CD14-positive monocyte (primary cell): ENCODE measurements around the gene NBPF6. TPM values are rescaled to one million over a fixed set of nuclear protein-coding genes. Genes with fewer than 3 reads are reported as not detected.

Experiments
- DNase-seq, 3 donors: peaks; one replicate each; pipeline ENCODE4 v3.0.0-alpha.2; 2011 to 2022
- H2AFZ ChIP-seq: 2 replicates; pipeline ENCODE4 v1.6.0; 2012; ENCODE audit warnings: mild to moderate bottlenecking, low read depth, low read length, inconsistent platforms; ENCODE audit not compliant: insufficient read depth, poor library complexity, severe bottlenecking
- H3K27ac ChIP-seq, 2 donors: 1 replicate in 1 of 2; 2 replicates in 1 of 2; pipeline ENCODE4 v1.5.1; 2012 to 2013; ENCODE audit warnings: low read length in 2 of 2, control low read depth in 1 of 2, inconsistent platforms in 1 of 2, low read depth in 1 of 2, mild to moderate bottlenecking in 1 of 2
- H3K27me3 ChIP-seq, 2 donors: one replicate each; pipeline versions ENCODE4 v1.6.0 to v1.6.1; 2011 to 2013; ENCODE audit warnings: low read length in 2 of 2; ENCODE audit not compliant: control insufficient read depth in 2 of 2, insufficient read depth in 2 of 2
- H3K36me3 ChIP-seq, 2 donors: replicated peaks in 1 of 2; 1 replicate in 1 of 2; 2 replicates in 1 of 2; pipeline versions ENCODE4 v1.5.1 to v1.6.1; 2012 to 2013; ENCODE audit warnings: low read length in 2 of 2, control low read depth in 1 of 2, inconsistent platforms in 1 of 2, mild to moderate bottlenecking in 1 of 2; ENCODE audit not compliant: insufficient read depth in 2 of 2, control insufficient read depth in 1 of 2
- H3K4me1 ChIP-seq, 2 donors: 1 replicate in 1 of 2; 2 replicates in 1 of 2; pipeline versions ENCODE4 v1.5.1 to v1.6.1; 2012 to 2013; ENCODE audit warnings: low read length in 2 of 2, control low read depth in 1 of 2, inconsistent platforms in 1 of 2, mild to moderate bottlenecking in 1 of 2, moderate library complexity in 1 of 2; ENCODE audit not compliant: insufficient read depth in 2 of 2, control insufficient read depth in 1 of 2
- H3K4me2 ChIP-seq: replicated peaks from 2 replicates; pipeline ENCODE3; 2012; ENCODE audit warnings: low read length, moderate library complexity, mild to moderate bottlenecking; ENCODE audit not compliant: poor library complexity, severe bottlenecking; ENCODE audit errors: extremely low read depth
- H3K4me3 ChIP-seq, 3 experiments: fragments of 200-600 bp in 1 of 3; sonication (generic) in 1 of 3; replicated peaks in 1 of 3; 1 replicate in 2 of 3; 2 replicates in 1 of 3; pipeline ENCODE4 v1.5.1; 2011 to 2013; ENCODE audit warnings: low read length in 3 of 3, mild to moderate bottlenecking in 3 of 3, control low read depth in 2 of 3, low read depth in 2 of 3, inconsistent platforms in 1 of 3, moderate library complexity in 1 of 3
- H3K79me2 ChIP-seq: 2 replicates; pipeline ENCODE4 v1.6.0; 2012; ENCODE audit warnings: mild to moderate bottlenecking, control low read depth, inconsistent platforms, low read length, moderate library complexity; ENCODE audit not compliant: insufficient read depth
- H3K9ac ChIP-seq: 2 replicates; pipeline ENCODE4 v1.6.0; 2017; ENCODE audit warnings: low read length, mild to moderate bottlenecking; ENCODE audit not compliant: insufficient read depth, poor library complexity, severe bottlenecking
- H3K9me3 ChIP-seq, 2 donors: replicated peaks in 1 of 2; 1 replicate in 1 of 2; 2 replicates in 1 of 2; pipeline versions ENCODE4 v1.5.1 to v1.6.1; 2012 to 2013; ENCODE audit warnings: low read length in 2 of 2, control low read depth in 1 of 2; ENCODE audit not compliant: control insufficient read depth in 1 of 2, insufficient read depth in 1 of 2
- H4K20me1 ChIP-seq: 2 replicates; pipeline ENCODE4 v1.6.0; 2012; ENCODE audit warnings: mild to moderate bottlenecking, low read length, control low read depth, moderate library complexity; ENCODE audit not compliant: insufficient read depth
- H3K27ac Mint-ChIP-seq, 7 donors: one replicate each; pipeline ENCODE4 v1.8.0; 2020; ENCODE audit warnings: mild to moderate bottlenecking in 7 of 7, mixed read lengths in 7 of 7, moderate library complexity in 6 of 7, inconsistent platforms in 2 of 7
- H3K27me3 Mint-ChIP-seq, 3 donors: one replicate each; pipeline ENCODE4 v1.8.0; 2021 to 2022; ENCODE audit warnings: low read depth in 3 of 3, mild to moderate bottlenecking in 3 of 3, mixed read lengths in 3 of 3, moderate library complexity in 3 of 3, inconsistent platforms in 1 of 3
- H3K36me3 Mint-ChIP-seq, 2 donors: one replicate each; pipeline ENCODE4 v1.8.0; 2020; ENCODE audit warnings: mixed read lengths in 2 of 2, inconsistent platforms in 1 of 2, mild to moderate bottlenecking in 1 of 2
- H3K4me1 Mint-ChIP-seq: one replicate; pipeline ENCODE4 v1.8.0; 2020; ENCODE audit warnings: mild to moderate bottlenecking, mixed read lengths
- H3K4me3 Mint-ChIP-seq, 2 donors: one replicate each; pipeline ENCODE4 v1.8.0; 2020; ENCODE audit warnings: mild to moderate bottlenecking in 2 of 2, mixed read lengths in 2 of 2, moderate library complexity in 1 of 2
- H3K9me3 Mint-ChIP-seq, 7 donors: one replicate each; pipeline ENCODE4 v1.8.0; 2020 to 2022; ENCODE audit warnings: mixed read lengths in 7 of 7, mild to moderate bottlenecking in 6 of 7, moderate library complexity in 6 of 7, inconsistent platforms in 2 of 7
- CTCF ChIP-seq: fragments of 200-600 bp; IDR thresholded peaks from one replicate; pipeline ENCODE4 v1.8.0; 2022; ENCODE audit warnings: antibody characterized with exemption, mild to moderate bottlenecking
- WGBS: methylation state at CpG from one replicate; pipeline ENCODE4 v1.1.5; 2013; ENCODE audit warnings: missing lambda C conversion rate; ENCODE audit not compliant: insufficient coverage; 5-methylcytosine and 5-hydroxymethylcytosine counted together
- intact Hi-C, 2 donors: fragments of 100-400 bp; cut with micrococcal nuclease; formaldehyde crosslinking; loops; one replicate each; pipeline versions ENCODE4 v1.15.0 to v1.15.1; 2023
- polyA plus RNA-seq, 3 donors: library from polyadenylated mRNA; depleted of rRNA in 1 of 3; unstranded in 2 of 3; stranded (reverse) in 1 of 3; fragments of 300-500 nt in 2 of 3; fragments of >200 nt in 1 of 3; fragmentation: Illumina TruSeq in 2 of 3; gene quantifications; 1 replicate in 2 of 3; 2 replicates in 1 of 3; pipeline ENCODE4 v1.2.3, GENCODE V29; 2012 to 2021

The NBPF6 gene
- polyA plus RNA-seq, 3 donors = not detected

GRCh38 chr1:108511764-108512163 is 61.6 kb downstream of the NBPF6 start:
- Mint-ChIP-seq H3K27ac (no peak overlapping the region), H3K4me3 (no peak overlapping the region), H3K27me3 (peaks cover 8 to 15% (median 14%) of the 10 kb centered on the region in 3 donors), H3K4me1 (peaks cover 5% of the 10 kb centered on the region), H3K9me3 (no peaks in the 10 kb centered on the region), H3K36me3 (no peaks in the 10 kb centered on the region)
- H3K9me3 ChIP-seq = no peaks in the 10 kb centered on the region
- WGBS = no CpG with 5 or more reads among the region's 3 CpGs
- DNase-seq = no peak
- no peak overlapping the region for H3K4me3 ChIP-seq
- intact Hi-C loops = loop anchor here (2.0 to 5.0 kb wide), 3 partner anchors 49 to 131 kb away; partner anchors contain the start of gene EEIG2 (in 1 of the 2)
- H3K27ac ChIP-seq = no peak overlapping the region
- H3K4me1 ChIP-seq = peaks cover 3 to 5% of the 10 kb centered on the region in 2 donors
- no peak for TF ChIP-seq CTCF
- no peaks in the 10 kb centered on the region for H3K36me3 ChIP-seq
- H3K9ac ChIP-seq = no peak overlapping the region
- H3K4me2 ChIP-seq = no peak overlapping the region
- no peaks in the 10 kb centered on the region for H3K79me2 ChIP-seq
- no peak overlapping the region for H2AFZ ChIP-seq
- no peaks in the 10 kb centered on the region for H4K20me1 ChIP-seq
- H3K27me3 ChIP-seq = peaks cover 20 to 32% of the 10 kb centered on the region in 2 donors

- peak; percentile 30 to 60 (median 48) for DNase-seq
- H3K4me1 ChIP-seq = peaks cover 3 to 5% of the 10 kb centered on the region in 2 donors
- H3K9me3 ChIP-seq = no peaks in the 10 kb centered on the region
- no peak overlapping the region for H3K4me3 ChIP-seq
- no peaks in the 10 kb centered on the region for H3K36me3 ChIP-seq
- no peaks in the 10 kb centered on the region for H3K9me3 Mint-ChIP-seq
- H2AFZ ChIP-seq = no peak overlapping the region
- no peaks in the 10 kb centered on the region for H4K20me1 ChIP-seq
- peaks cover 5% of the 10 kb centered on the region for H3K4me1 Mint-ChIP-seq
- no peak overlapping the region for H3K9ac ChIP-seq
- WGBS = no CpG with 5 or more reads among the region's 6 CpGs
- H3K79me2 ChIP-seq = no peaks in the 10 kb centered on the region
- H3K36me3 Mint-ChIP-seq = no peaks in the 10 kb centered on the region
- intact Hi-C loops = loop anchor here (1.0 to 5.0 kb wide), 4 partner anchors 48 to 130 kb away; partner anchors contain the start of gene EEIG2 (in 1 of the 2)
- H3K27ac ChIP-seq = no peak overlapping the region
- peaks cover 18 to 26% of the 10 kb centered on the region in 2 donors for H3K27me3 ChIP-seq
- TF ChIP-seq CTCF = peak; percentile 95
- H3K27me3 Mint-ChIP-seq = peaks cover 8 to 15% (median 14%) of the 10 kb centered on the region in 3 donors
- no peak overlapping the region for H3K27ac Mint-ChIP-seq
- no peak overlapping the region for H3K4me3 Mint-ChIP-seq
- H3K4me2 ChIP-seq = no peak overlapping the region
Measured at GRCh38 chr1:108512239-108513043, 62.3 kb downstream of the NBPF6 start.
